ENCODE results near the gene ACOT11.

- TF ChIP-seq CTCF (IDR thresholded peaks at IDR 0.05): no peak
- no peak for TF ChIP-seq TEAD1 (CRISPR knock-in tag; IDR thresholded peaks at IDR 0.05)
- no peak for TF ChIP-seq USF2 (CRISPR knock-in tag; IDR thresholded peaks at IDR 0.05)
These were observed 58.3 kb downstream of the ACOT11 start for GRCh38 chr1:54606096-54606989.
